Caki2 (cell line): ENCODE data around the gene RASA1. TPM values are rescaled to one million over a fixed set of nuclear protein-coding genes. Genes with fewer than 3 reads are reported as not detected.

Experiments
- DNase-seq: peaks from one replicate; pipeline ENCODE4 v3.0.0-alpha.2; 2015; ENCODE audit warnings: low read depth
- in situ Hi-C: cut with HindIII; loops from 2 replicates; pipeline ENCODE4 v1.10.0; 2016; ENCODE audit warnings: low sequenced_read_pairs, low pct_unique_long_range_greater_than_20kb, mixed read lengths
- total RNA-seq: library from RNA; depleted of rRNA; stranded (reverse); fragments of >200 nt; shearing (Covaris generic); gene quantifications from 2 replicates; pipeline ENCODE4 v1.2.3, GENCODE V29; 2014; ENCODE audit warnings: low replicate concordance; rRNA removed

RASA1 gene
- total RNA-seq, 1 experiment from 2014 or later, result 9.6 TPM

- DNase-seq, result no peak
- in situ Hi-C loops, result no loop called here
Measured at GRCh38 chr5:87413343-87413645, 145.6 kb downstream of the RASA1 start.

- DNase-seq, result no peak
- in situ Hi-C loops, result no loop called here
Measured at GRCh38 chr5:87418506-87418905, 150.8 kb downstream of the RASA1 start.

GRCh38 chr5:87421307-87421706 is 153.6 kb downstream of the RASA1 start:
- in situ Hi-C loops, result no loop called here

GRCh38 chr5:87423755-87424154 is 156.1 kb downstream of the RASA1 start:
- in situ Hi-C loops, result no loop called here
- no peak for DNase-seq

More at GRCh38 chr5:87421307-87421706, 153.6 kb downstream of the RASA1 start:
- DNase-seq, result no peak

GRCh38 chr5:87430863-87431457 is 163.3 kb downstream of the RASA1 start:
- in situ Hi-C loops, result no loop called here
- DNase-seq, result no peak

- in situ Hi-C loops, result no loop called here
- DNase-seq, result no peak
Measured at GRCh38 chr5:87432460-87432859, 164.8 kb downstream of the RASA1 start.

GRCh38 chr5:87433945-87434344 is 166.3 kb downstream of the RASA1 start:
- in situ Hi-C loops, result no loop called here

GRCh38 chr5:87434461-87434860 is 166.8 kb downstream of the RASA1 start:
- no peak for DNase-seq
- in situ Hi-C loops, result no loop called here

More at GRCh38 chr5:87433945-87434344, 166.3 kb downstream of the RASA1 start:
- DNase-seq, result no peak

GRCh38 chr5:87435144-87435694 is 167.5 kb downstream of the RASA1 start:
- DNase-seq, result no peak
- in situ Hi-C loops, result no loop called here

- in situ Hi-C loops, result no loop called here
- no peak for DNase-seq
Measured at GRCh38 chr5:87437724-87438123, 170.0 kb downstream of the RASA1 start.

- in situ Hi-C loops, result no loop called here
- DNase-seq, result no peak
Measured at GRCh38 chr5:87438231-87438630, 170.5 kb downstream of the RASA1 start.

Other genes with a start within 250 kb of the RASA1 start
- gene CCNH, start 145.0 kb downstream of the RASA1 start, total RNA-seq, result 42.9 and 58.3 TPM in 2 replicates